AG04449 (cell line): ENCODE results near the gene EIF1AD.

Experiments used
- CTCF ChIA-PET: fragments of 350-600 bp; formaldehyde crosslinking; extraction: SDS; loops from one replicate; lab custom pipeline; 2021; ENCODE audit warnings: antibody characterized with exemption; lab: Yijun Ruan, JAX
- POLR2A ChIA-PET: fragments of 400-600, 350-600 bp; formaldehyde crosslinking; extraction: SDS; loops from one replicate; lab custom pipeline; 2020; ENCODE audit warnings: antibody characterized with exemption, inconsistent platforms; lab: Yijun Ruan, JAX
- DNase-seq: peaks from one replicate; pipeline ENCODE4 v3.0.0-alpha.2; 2010; ENCODE audit warnings: low read depth, low spot score
- H3K4me3 ChIP-seq: 2 replicates; pipeline ENCODE4 v1.5.1; 2011; ENCODE audit warnings: low read depth, mild to moderate bottlenecking, control low read depth, low read length
- TF ChIP-seq, protein P1 (sequence below): IDR thresholded peaks from one replicate; pipeline ENCODE4 v1.5.1; 2011; ENCODE audit warnings: mild to moderate bottlenecking, moderate library complexity, low read length, control low read depth, inconsistent platforms; ENCODE audit not compliant: insufficient read depth; ENCODE audit errors: missing control alignments

EIF1AD gene

DNA sequence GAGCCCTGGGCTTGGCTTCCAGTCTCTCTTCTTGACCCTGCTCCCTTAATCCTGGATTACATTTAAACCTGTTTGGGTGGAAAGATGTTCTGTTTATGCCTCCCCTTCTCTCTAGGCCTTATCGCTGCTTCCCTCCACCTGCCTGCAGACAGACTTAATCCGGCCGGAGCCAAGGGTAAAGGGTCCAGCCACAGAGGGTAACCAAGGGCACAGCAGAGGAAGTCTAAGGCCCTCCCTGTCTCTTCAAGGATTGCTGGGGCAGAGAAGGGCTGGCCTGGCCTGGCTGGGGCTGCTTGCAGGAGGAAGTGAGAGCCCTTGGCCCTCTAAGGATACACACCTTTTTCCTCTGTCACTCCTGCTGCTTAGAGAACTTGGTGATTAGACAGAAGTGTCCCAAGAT, 44.9 kb upstream of the EIF1AD start:
- H3K4me3 ChIP-seq: no peak overlapping the region
- ChIA-PET CTCF (interaction anchor here (1.6 to 8.5 kb wide), 6 partner anchors 11 to 327 kb away, joined by 3 to 118 read pairs (median 66); partner anchors contain the start of genes CATSPER1, FIBP, PACS1 and RNASEH2C), POLR2A (no interaction called here)
- TF ChIP-seq, protein P1, sequence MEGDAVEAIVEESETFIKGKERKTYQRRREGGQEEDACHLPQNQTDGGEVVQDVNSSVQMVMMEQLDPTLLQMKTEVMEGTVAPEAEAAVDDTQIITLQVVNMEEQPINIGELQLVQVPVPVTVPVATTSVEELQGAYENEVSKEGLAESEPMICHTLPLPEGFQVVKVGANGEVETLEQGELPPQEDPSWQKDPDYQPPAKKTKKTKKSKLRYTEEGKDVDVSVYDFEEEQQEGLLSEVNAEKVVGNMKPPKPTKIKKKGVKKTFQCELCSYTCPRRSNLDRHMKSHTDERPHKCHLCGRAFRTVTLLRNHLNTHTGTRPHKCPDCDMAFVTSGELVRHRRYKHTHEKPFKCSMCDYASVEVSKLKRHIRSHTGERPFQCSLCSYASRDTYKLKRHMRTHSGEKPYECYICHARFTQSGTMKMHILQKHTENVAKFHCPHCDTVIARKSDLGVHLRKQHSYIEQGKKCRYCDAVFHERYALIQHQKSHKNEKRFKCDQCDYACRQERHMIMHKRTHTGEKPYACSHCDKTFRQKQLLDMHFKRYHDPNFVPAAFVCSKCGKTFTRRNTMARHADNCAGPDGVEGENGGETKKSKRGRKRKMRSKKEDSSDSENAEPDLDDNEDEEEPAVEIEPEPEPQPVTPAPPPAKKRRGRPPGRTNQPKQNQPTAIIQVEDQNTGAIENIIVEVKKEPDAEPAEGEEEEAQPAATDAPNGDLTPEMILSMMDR: no peak
- DNase-seq: no peak

DNA sequence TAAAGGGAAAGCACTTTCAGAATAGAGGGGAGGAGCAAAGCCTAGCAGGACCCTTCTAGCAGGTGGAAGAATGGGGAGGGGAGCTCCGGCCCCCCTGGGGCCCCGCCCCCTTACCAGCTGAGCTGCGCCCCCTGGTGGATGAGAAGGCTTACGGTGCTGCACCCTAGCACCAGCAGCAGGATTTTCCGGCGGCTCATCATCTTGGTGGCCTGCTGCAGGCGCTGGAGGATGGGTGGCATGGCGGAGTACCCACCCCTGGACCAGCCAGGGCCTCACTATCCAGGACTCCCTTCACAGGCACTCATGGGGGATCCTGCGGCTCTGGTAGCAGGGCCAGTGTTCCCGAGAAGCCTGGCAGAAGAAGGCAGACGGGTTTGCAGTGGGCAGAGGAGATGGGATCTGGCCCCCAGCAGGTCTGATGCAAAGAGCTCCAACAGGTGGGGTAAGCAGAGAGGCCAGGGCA, 43.3 kb upstream of the EIF1AD start:
- POLR2A ChIA-PET: interaction anchor here (0.8 kb wide), 1 partner anchor 129 kb away, joined by 3 read pairs; no protein-coding TSS in a partner anchor
- CTCF ChIA-PET: interaction anchor here (0.5 to 8.5 kb wide), 38 partner anchors 9 to 340 kb away, joined by 3 to 118 read pairs (median 4); partner anchors contain the start of genes CATSPER1, FIBP, KAT5 and PACS1
- TF ChIP-seq, protein P1: peak; percentile 93
- H3K4me3 ChIP-seq: no peak overlapping the region
- DNase-seq: no peak

- TF ChIP-seq, protein P1: no peak
- DNase-seq: no peak
- H3K4me3 ChIP-seq: no peak overlapping the region
- POLR2A ChIA-PET: interaction anchor here (0.8 kb wide), 1 partner anchor 129 kb away, joined by 3 read pairs; no protein-coding TSS in a partner anchor
- CTCF ChIA-PET: interaction anchor here (0.7 to 8.5 kb wide), 32 partner anchors 9 to 340 kb away, joined by 3 to 118 read pairs (median 6); partner anchors contain the start of genes CATSPER1, FIBP, KAT5 and PACS1
Observed at GRCh38 chr11:66044757-66045156, 42.8 kb upstream of the EIF1AD start.

DNA sequence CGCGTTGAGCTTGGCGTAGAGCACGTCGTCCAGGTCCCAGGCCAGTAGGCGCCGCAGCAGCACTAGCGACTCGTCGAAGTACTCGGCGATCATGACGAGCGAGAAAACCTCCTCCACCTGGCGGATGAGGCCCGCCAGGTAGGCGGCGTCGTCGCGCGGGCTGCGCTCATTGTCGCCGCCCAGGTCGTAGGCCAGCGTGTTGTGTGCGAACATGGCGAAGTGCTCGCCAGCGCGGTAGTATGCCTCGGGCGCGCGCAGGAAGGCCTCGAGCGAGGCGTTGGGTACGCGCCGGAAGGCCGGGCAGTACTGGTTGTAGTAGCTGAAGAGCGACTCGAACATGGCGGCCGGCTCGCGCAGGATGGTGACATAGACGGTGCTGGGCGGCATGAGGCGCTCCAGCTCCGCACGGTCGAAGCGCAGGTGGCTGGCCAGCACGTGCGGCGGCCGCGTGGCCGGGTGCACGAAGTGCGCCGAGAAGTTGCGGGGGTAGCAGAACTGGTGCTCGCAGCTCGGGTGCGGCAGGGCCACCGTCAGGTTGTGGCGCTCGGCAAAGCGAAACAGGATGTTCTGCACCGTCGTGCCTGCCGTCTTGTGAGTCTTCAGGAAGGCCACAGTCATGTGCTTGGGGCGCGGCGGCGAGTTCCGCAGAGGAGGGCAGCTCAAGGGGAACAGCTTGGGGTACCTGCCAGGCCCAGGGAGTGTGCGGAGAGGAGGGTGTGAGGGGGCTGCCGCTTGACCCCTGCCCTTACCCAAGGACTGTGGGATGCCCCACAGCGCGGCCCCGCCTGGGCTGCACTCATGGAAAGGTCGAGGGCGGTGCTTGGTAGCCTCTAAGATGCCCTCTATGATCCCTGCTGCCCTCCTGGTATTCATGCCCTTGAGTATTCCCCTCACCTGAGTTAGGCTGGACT, 41.3 kb upstream of the EIF1AD start:
- TF ChIP-seq, protein P1: no peak
- no peak overlapping the region for H3K4me3 ChIP-seq
- ChIA-PET POLR2A (no interaction called here), CTCF (interaction anchor here (0.9 to 8.5 kb wide), 10 partner anchors 8 to 157 kb away, joined by 3 to 118 read pairs (median 27); partner anchors contain the start of genes CATSPER1, FIBP, PACS1 and SF3B2)
- DNase-seq: no peak

DNA sequence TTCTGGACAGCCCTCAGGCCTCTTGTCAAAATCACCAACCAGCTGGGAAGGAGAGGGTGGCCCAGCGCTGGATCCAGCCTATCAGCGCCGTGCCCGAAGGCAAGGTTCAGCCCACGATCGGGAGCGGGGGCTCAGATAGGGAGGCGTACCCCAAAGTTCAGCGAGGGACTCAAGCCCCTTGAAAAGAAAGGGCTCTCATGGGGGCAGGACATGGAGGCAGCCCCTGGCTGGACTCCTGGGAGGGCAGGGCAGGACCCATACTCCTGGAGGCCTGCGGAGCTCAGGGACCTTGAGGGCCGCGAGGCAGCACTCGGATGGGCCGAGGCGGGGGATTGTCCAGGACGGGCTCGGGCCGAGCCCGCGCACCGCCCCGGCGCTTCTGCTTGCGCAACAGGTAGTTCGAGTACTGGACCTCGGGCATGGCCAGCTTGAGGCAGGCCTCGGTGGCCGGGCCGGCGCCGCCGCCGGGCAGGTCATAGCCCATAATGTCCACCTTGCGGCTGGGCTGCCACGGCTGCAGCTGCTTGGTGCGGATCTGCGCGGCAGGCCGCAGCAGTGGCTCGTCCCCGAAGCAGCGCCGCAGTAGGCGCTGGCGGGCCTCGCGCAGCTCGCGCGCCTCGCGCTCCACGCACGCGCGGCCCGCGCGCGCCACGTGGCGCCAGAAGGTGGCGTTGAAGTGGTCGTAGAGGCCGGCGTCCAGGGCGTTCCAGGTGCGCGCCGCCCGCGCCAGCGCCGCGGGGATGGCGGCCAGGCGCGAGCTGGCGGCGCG, 40.5 kb upstream of the EIF1AD start:
- ChIA-PET POLR2A (interaction anchor here (1.3 kb wide), 1 partner anchor 10 kb away, joined by 3 read pairs; the partner anchor contains the start of gene SF3B2), CTCF (interaction anchor here (1.1 to 8.5 kb wide), 7 partner anchors 9 to 76 kb away, joined by 3 to 118 read pairs (median 52); partner anchors contain the start of genes CATSPER1, PACS1 and SF3B2)
- TF ChIP-seq, protein P1: no peak
- DNase-seq: no peak
- H3K4me3 ChIP-seq: no peak overlapping the region
